Aorta (tissue), 5 donors: Measurements from ENCODE around the gene TSPY4. TPM values are rescaled to one million over a fixed set of nuclear protein-coding genes. Genes with fewer than 3 reads are reported as not detected.
"Not testable (repeated sequence)": the region's sequence is repeated elsewhere in the genome, so short reads cannot be mapped to it uniquely, and the experiment has no call there.

Source experiments
- ATAC-seq: fragments of 200-7000 bp; cut with Tn5 transposase; one replicate; pipeline ENCODE4 v1.9.1; 2022; ENCODE audit warnings: moderate library complexity; ENCODE audit not compliant: low FRiP score
- DNase-seq, 2 donors: peaks; one replicate each; pipeline ENCODE4 v3.0.0-alpha.2; 2020
- H3K27ac ChIP-seq, 2 donors: one replicate each; pipeline ENCODE4 v1.5.1; 2013; ENCODE audit warnings: low read length in 2 of 2, mild to moderate bottlenecking in 2 of 2, moderate library complexity in 2 of 2, control low read depth in 1 of 2, inconsistent platforms in 1 of 2, low read depth in 1 of 2
- H3K27me3 ChIP-seq, 2 donors: one replicate each; pipeline ENCODE4 v1.6.1; 2013; ENCODE audit warnings: control low read depth in 1 of 2, low read length in 1 of 2, mild to moderate bottlenecking in 1 of 2, moderate library complexity in 1 of 2; ENCODE audit not compliant: insufficient read depth in 2 of 2, control insufficient read depth in 1 of 2
- H3K36me3 ChIP-seq, 2 donors: one replicate each; pipeline ENCODE4 v1.6.1; 2013; ENCODE audit warnings: control low read depth in 1 of 2, low read length in 1 of 2, mild to moderate bottlenecking in 1 of 2; ENCODE audit not compliant: insufficient read depth in 2 of 2, control insufficient read depth in 1 of 2
- H3K4me1 ChIP-seq, 2 donors: one replicate each; pipeline ENCODE4 v1.6.1; 2013; ENCODE audit warnings: low read length in 2 of 2, control low read depth in 1 of 2, mild to moderate bottlenecking in 1 of 2, moderate library complexity in 1 of 2; ENCODE audit not compliant: insufficient read depth in 2 of 2, control insufficient read depth in 1 of 2
- H3K4me3 ChIP-seq, 2 donors: one replicate each; pipeline ENCODE4 v1.5.1; 2013; ENCODE audit warnings: low read length in 2 of 2, control low read depth in 1 of 2, mild to moderate bottlenecking in 1 of 2
- H3K9me3 ChIP-seq: one replicate; pipeline ENCODE4 v1.6.1; 2013; ENCODE audit warnings: mild to moderate bottlenecking, low read length; ENCODE audit not compliant: control insufficient read depth
- WGBS, 2 donors: extraction: QIAGEN DNeasy Blood & Tissue Kit; methylation state at CpG; one replicate each; pipeline ENCODE4 v1.1.7; 2013; 5-methylcytosine and 5-hydroxymethylcytosine counted together
- intact Hi-C, 2 donors: fragments of 100-400 bp; cut with DNase I; formaldehyde crosslinking; loops; one replicate each; pipeline versions ENCODE4 v1.14.2 to v1.15.0; 2022
- long read RNA-seq, 2 donors: library from polyadenylated mRNA; unstranded; transcript quantifications; one replicate each; pipeline ENCODE4 v2.0.0, GENCODE V29; 2020 to 2021
- polyA plus RNA-seq, 2 donors: library from polyadenylated mRNA; stranded (reverse); fragments of 200-250 nt; gene quantifications; one replicate each; pipeline ENCODE4 v1.2.3, GENCODE V29; 2013
- total RNA-seq, 2 donors: library from RNA; stranded (reverse); fragmentation: NEBNext Ultra II Directional; extraction: Animal tissue kit (Norgen Biotek cat#: 25700); gene quantifications; one replicate each; pipeline ENCODE4 v1.2.1, GENCODE V29; 2021
- donor health status: healthy with polysubstance abuse.
- donor health status: Bipolar disorder and iron deficiency.
- donor health status: DM: no; HTN: no; CAD: no.
- donor health status: DM: no; HTN: no; CAD: no.
- donor health status: DM: yes; HTN: yes; CAD: no.

The TSPY4 gene
- total RNA-seq (not detected), polyA plus RNA-seq (not detected)
- long read RNA-seq, donor 1: 0 reads
- long read RNA-seq, donor 2: 0 reads

DNA sequence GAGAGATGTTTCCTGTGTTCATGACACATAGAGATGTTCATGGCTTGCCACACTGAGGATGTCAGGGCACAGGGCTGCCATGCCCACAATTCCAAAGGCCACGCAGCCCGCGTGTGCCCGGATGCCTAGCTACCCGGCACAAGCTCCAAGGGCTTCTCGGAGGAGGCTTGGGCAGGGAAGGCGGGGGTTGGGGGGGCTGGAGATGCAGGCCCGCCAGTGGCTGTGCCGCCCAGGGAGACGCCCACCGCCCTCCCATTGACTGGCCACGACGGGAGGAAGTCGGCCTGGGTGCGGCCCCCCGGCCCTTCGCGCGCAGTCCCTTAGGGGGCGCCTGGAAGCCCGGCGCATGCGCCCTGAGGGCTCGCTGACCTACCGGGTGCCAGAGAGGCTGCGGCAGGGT, at the start of gene TSPY4:
Gene TSPY4, plus strand, starts transcription at position 301 of the 400 bp plus-strand sequence. Its CDS starts 46 bp downstream, at position 347.
- H3K4me3 ChIP-seq, DNase-seq, H3K9me3 ChIP-seq, H3K27ac ChIP-seq, intact Hi-C loops, ATAC-seq, H3K36me3 ChIP-seq, H3K4me1 ChIP-seq, H3K27me3 ChIP-seq: not testable (repeated sequence)
- WGBS, 2 donors: 86% methylated on average over 13 of the region's 26 CpGs; no CpG with 5 or more reads in 1 of the 2 donors

DNA sequence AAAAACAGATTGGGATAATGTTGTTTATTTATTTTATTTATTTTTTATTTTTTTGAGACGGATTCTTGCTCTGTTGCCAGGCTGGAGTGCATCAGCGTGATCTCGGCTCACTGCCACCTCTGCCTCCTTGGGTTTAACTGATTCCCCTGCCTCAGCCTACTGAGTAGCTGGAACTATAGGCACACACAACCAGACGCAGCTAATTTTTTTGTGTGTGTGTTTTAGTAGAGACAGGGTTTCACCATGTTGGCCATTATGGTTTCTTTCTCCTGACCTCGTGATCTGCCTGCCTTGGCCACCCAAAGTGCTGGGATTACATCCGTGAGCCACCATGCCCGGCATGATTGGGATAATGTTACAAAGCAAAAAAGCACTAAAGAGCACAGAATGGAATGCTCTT, 16.3 kb upstream of the TSPY4 start:
- 61% methylated on average over 7 of the region's 7 CpGs; no CpG with 5 or more reads in 1 of the 2 donors for WGBS, 2 donors
- Histone ChIP-seq H3K4me3 (no peak overlapping the region), H3K36me3 (no peaks in the 10 kb centered on the region), H3K27ac (no peak overlapping the region), H3K27me3 (no peaks in the 10 kb centered on the region), H3K9me3 (no peaks in the 10 kb centered on the region), H3K4me1 (no peaks in the 10 kb centered on the region)
- intact Hi-C loops: no loop called here
- no peak for DNase-seq
- no peak for ATAC-seq

DNA sequence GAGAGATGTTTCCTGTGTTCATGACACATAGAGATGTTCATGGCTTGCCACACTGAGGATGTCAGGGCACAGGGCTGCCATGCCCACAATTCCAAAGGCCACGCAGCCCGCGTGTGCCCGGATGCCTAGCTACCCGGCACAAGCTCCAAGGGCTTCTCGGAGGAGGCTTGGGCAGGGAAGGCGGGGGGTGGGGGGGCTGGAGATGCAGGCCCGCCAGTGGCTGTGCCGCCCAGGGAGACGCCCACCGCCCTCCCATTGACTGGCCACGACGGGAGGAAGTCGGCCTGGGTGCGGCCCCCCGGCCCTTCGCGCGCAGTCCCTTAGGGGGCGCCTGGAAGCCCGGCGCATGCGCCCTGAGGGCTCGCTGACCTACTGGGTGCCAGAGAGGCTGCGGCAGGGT, 20.2 kb downstream of the TSPY4 start, which contains the start of gene TSPY8:
Gene TSPY8, plus strand, starts transcription at position 301 of the 400 bp plus-strand sequence. Its CDS starts 46 bp downstream, at position 347.
- H3K4me3 ChIP-seq, DNase-seq, ATAC-seq, intact Hi-C loops, H3K36me3 ChIP-seq, H3K27ac ChIP-seq, H3K9me3 ChIP-seq, H3K27me3 ChIP-seq, H3K4me1 ChIP-seq: not testable (repeated sequence)
- 83% methylated on average over 10 of the region's 25 CpGs; no CpG with 5 or more reads in 1 of the 2 donors for whole genome bisulfite sequencing, 2 donors

Other genes with a start within 250 kb of the TSPY4 start
- not detected for gene TSPY8, start 20.3 kb downstream of the TSPY4 start, total RNA-seq
- gene TSPY8, start 20.3 kb downstream of the TSPY4 start, polyA plus RNA-seq: not detected
- gene TSPY3, start 61.0 kb downstream of the TSPY4 start, total RNA-seq: not detected
- gene TSPY3, start 61.0 kb downstream of the TSPY4 start, polyA plus RNA-seq: not detected
- gene TSPY1, start 129.5 kb downstream of the TSPY4 start, total RNA-seq: not detected
- gene TSPY1, start 129.5 kb downstream of the TSPY4 start, polyA plus RNA-seq: not detected
- not detected for gene TSPY9, start 149.8 kb downstream of the TSPY4 start, total RNA-seq
- not detected for gene TSPY9, start 149.8 kb downstream of the TSPY4 start, polyA plus RNA-seq
- not detected for gene TSPY10, start 190.4 kb downstream of the TSPY4 start, total RNA-seq
- not detected for gene TSPY10, start 190.4 kb downstream of the TSPY4 start, polyA plus RNA-seq